Measurements from ENCODE around the gene PLEKHA5.
A peak's percentile ranks its signal among the peaks of the same experiment; 100 is the strongest.

The PLEKHA5 gene

GRCh38 chr12:19191089-19191488, 61.6 kb downstream of the PLEKHA5 start:
- no peak for DNase-seq (ENCODE audit: low read depth)
- H3K4me3 ChIP-seq (ENCODE audit: low read length) = no peak overlapping the region
- TF ChIP-seq, protein P1, sequence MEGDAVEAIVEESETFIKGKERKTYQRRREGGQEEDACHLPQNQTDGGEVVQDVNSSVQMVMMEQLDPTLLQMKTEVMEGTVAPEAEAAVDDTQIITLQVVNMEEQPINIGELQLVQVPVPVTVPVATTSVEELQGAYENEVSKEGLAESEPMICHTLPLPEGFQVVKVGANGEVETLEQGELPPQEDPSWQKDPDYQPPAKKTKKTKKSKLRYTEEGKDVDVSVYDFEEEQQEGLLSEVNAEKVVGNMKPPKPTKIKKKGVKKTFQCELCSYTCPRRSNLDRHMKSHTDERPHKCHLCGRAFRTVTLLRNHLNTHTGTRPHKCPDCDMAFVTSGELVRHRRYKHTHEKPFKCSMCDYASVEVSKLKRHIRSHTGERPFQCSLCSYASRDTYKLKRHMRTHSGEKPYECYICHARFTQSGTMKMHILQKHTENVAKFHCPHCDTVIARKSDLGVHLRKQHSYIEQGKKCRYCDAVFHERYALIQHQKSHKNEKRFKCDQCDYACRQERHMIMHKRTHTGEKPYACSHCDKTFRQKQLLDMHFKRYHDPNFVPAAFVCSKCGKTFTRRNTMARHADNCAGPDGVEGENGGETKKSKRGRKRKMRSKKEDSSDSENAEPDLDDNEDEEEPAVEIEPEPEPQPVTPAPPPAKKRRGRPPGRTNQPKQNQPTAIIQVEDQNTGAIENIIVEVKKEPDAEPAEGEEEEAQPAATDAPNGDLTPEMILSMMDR (conservative IDR thresholded peaks at IDR 0.05; ENCODE audit: low read length) = no peak

- no peak for DNase-seq (ENCODE audit: low read depth)
- TF ChIP-seq, protein P1 (conservative IDR thresholded peaks at IDR 0.05; ENCODE audit: low read length) = no peak
- no peak overlapping the region for H3K4me3 ChIP-seq (ENCODE audit: low read length)
These were observed 62.0 kb downstream of the PLEKHA5 start for GRCh38 chr12:19191563-19191962.

DNA sequence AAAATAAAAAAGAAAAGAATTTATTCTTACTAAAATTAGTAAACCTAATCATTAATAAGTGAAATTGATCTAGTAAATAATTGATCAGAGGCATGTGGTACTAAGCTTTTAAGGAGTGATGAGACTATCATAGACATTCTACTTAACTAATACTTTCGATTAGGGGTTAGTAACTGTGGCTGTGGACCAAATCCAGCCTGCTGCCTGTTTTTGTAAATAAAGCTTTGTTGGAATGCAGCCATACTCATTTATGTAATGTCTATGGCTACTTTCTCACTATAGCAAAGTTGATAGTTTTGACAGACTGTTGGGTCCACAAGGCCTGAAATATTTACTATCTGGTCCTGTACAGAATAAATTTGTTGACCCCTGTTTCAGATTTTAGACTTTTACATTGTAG, 63.2 kb downstream of the PLEKHA5 start:
- H3K4me3 ChIP-seq (ENCODE audit: low read length) = no peak overlapping the region
- TF ChIP-seq, protein P1 (conservative IDR thresholded peaks at IDR 0.05; ENCODE audit: low read length) = no peak
- DNase-seq (ENCODE audit: low read depth) = no peak

GRCh38 chr12:19194963-19195362, 65.4 kb downstream of the PLEKHA5 start:
- TF ChIP-seq, protein P1 (conservative IDR thresholded peaks at IDR 0.05; ENCODE audit: low read length) = no peak
- no peak for DNase-seq (ENCODE audit: low read depth)
- no peak overlapping the region for H3K4me3 ChIP-seq (ENCODE audit: low read length)

DNA sequence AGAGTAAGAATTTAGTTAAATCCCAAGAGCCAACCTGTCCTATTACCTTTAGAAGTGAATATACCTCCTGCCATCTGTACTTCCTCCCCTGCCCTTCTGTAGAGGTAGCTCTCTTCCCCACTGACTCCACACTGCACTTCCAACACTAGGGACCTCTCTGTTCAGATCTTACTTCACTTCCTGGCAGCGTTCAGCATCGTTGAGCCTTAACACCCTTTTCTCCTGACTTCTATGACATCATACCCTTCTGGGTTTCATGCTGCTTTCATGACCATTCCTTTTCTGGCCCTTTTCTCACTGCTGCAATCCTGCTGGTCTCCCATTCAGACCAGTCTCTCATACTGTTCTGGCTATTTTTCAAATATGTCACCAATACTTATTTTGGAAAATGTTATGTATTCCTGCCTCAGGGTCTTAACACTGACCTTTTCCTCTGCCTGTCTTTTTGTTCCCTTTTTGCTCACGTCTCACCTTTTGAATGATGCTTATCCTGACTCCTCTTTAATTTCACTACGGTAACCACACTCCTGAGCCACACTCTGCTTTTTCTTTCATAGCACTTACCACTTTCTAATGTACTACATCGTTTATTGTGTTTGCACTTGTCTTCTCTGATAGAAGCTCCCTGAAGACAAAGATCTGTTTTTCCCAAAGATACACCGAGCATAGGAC, 67.6 kb downstream of the PLEKHA5 start:
- TF ChIP-seq, protein P1 (conservative IDR thresholded peaks at IDR 0.05; ENCODE audit: low read length) = no peak
- no peak overlapping the region for H3K4me3 ChIP-seq (ENCODE audit: low read length)
- DNase-seq (ENCODE audit: low read depth) = no peak

GRCh38 chr12:19198272-19198671, 68.7 kb downstream of the PLEKHA5 start:
- no peak overlapping the region for H3K4me3 ChIP-seq (ENCODE audit: low read length)
- TF ChIP-seq, protein P1 (conservative IDR thresholded peaks at IDR 0.05; ENCODE audit: low read length) = no peak
- DNase-seq (ENCODE audit: low read depth) = peak; percentile 44

DNA sequence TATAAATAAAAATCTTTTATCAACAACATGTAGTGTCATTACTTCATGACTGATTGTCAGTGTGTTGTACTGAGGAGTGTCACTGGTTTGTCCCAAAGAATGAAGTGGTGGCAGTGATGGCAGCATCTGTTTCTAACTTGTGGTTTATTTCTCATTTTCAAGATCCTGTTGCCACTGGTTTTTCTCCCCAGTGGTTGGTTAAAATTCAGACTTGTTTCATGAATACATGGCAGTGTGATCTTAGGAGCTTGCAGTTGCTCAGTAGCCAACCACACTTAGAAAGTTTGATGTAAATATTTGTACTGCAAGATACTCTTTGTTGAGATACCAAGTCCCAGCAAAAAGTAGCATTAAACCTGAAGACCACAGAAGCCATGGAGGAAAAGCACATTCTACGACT, 69.8 kb downstream of the PLEKHA5 start:
- TF ChIP-seq, protein P1 (conservative IDR thresholded peaks at IDR 0.05; ENCODE audit: low read length) = no peak
- no peak overlapping the region for H3K4me3 ChIP-seq (ENCODE audit: low read length)
- DNase-seq (ENCODE audit: low read depth) = no peak

All from AG10803 (cell line).